Measurements from ENCODE around the gene ATP13A2. TPM values are rescaled to one million over a fixed set of nuclear protein-coding genes. Genes with fewer than 3 reads are reported as not detected.

Gene ATP13A2
- total RNA-seq, 4 donors from 2014 or later, result 17.9 to 37.0 (median 26.8) TPM

- no peak for DNase-seq
- no peak overlapping the region for H3K4me3 ChIP-seq
- peaks cover 0 to 50% of the 10 kb centered on the region in 2 donors for H3K36me3 ChIP-seq
- H3K4me1 ChIP-seq, result peaks cover 0 to under 1% of the 10 kb centered on the region in 2 donors
- H3K9me3 ChIP-seq, result no peaks in the 10 kb centered on the region
- intact Hi-C loops (cut with DNase I; ENCODE audit: low total_unique reads), result no loop called here
- no peak for ATAC-seq
- TF ChIP-seq POLR2A (IDR thresholded peaks at IDR 0.05) (no peak), CTCF (IDR thresholded peaks at IDR 0.05 in 4 of 5, conservative IDR thresholded peaks at IDR 0.05 in 1 of 5) (no peak)
- in situ Hi-C loops (cut with MboI; ENCODE audit: low sequenced_read_pairs in 4 of 4), result no loop called here
- no peaks in the 10 kb centered on the region for H3K27me3 ChIP-seq
- H3K27ac ChIP-seq, result no peak overlapping the region
Measured at GRCh38 chr1:17017435-17017834, 5.7 kb upstream of the ATP13A2 start.

- Histone ChIP-seq H3K9me3 (no peaks in the 10 kb centered on the region), H3K27ac (no peak overlapping the region), H3K27me3 (no peaks in the 10 kb centered on the region), H3K36me3 (peaks cover 0 to 39% of the 10 kb centered on the region in 2 donors), H3K4me3 (no peak overlapping the region), H3K4me1 (peaks cover 0 to 4% of the 10 kb centered on the region in 2 donors)
- TF ChIP-seq POLR2A (IDR thresholded peaks at IDR 0.05), result no peak
- TF ChIP-seq CTCF (IDR thresholded peaks at IDR 0.05 in 4 of 5, conservative IDR thresholded peaks at IDR 0.05 in 1 of 5), result no peak
- ATAC-seq, result no peak
- DNase-seq, result no peak
- in situ Hi-C loops (cut with MboI; ENCODE audit: low sequenced_read_pairs in 4 of 4) (no loop called here), intact Hi-C loops (cut with DNase I; ENCODE audit: low total_unique reads) (no loop called here)
Measured at GRCh38 chr1:17016317-17016661, 4.6 kb upstream of the ATP13A2 start.

GRCh38 chr1:17014671-17015567 is 3.2 kb upstream of the ATP13A2 start:
- DNase-seq (no peak), ATAC-seq (no peak)
- TF ChIP-seq CTCF (IDR thresholded peaks at IDR 0.05 in 4 of 5, conservative IDR thresholded peaks at IDR 0.05 in 1 of 5) (no peak), POLR2A (IDR thresholded peaks at IDR 0.05) (no peak)
- Histone ChIP-seq H3K36me3 (peaks cover 0 to 25% of the 10 kb centered on the region in 2 donors), H3K4me3 (no peak overlapping the region), H3K9me3 (no peaks in the 10 kb centered on the region), H3K27me3 (no peaks in the 10 kb centered on the region), H3K27ac (no peak overlapping the region), H3K4me1 (peaks cover 11 to 15% of the 10 kb centered on the region in 2 donors)
- intact Hi-C loops (cut with DNase I; ENCODE audit: low total_unique reads), result loop anchor here (5.0 kb wide), 1 partner anchor 37 kb away; the partner anchor contains the start of gene SDHB
- in situ Hi-C loops (cut with MboI; ENCODE audit: low sequenced_read_pairs in 4 of 4), result no loop called here

GRCh38 chr1:17013491-17014320 is 2.0 kb upstream of the ATP13A2 start:
- intact Hi-C loops (cut with DNase I; ENCODE audit: low total_unique reads), result loop anchor here (5.0 kb wide), 1 partner anchor 39 kb away; the partner anchor contains the start of gene SDHB
- ATAC-seq (no peak), DNase-seq (no peak)

More at GRCh38 chr1:17013491-17014320, 2.0 kb upstream of the ATP13A2 start:
- no peaks in the 10 kb centered on the region for H3K27me3 ChIP-seq
- peaks cover 0 to 13% of the 10 kb centered on the region in 2 donors for H3K36me3 ChIP-seq
- in situ Hi-C loops (cut with MboI; ENCODE audit: low sequenced_read_pairs in 4 of 4), result no loop called here
- H3K9me3 ChIP-seq, result no peaks in the 10 kb centered on the region
- no peak overlapping the region for H3K4me3 ChIP-seq
- TF ChIP-seq CTCF (IDR thresholded peaks at IDR 0.05 in 4 of 5, conservative IDR thresholded peaks at IDR 0.05 in 1 of 5) (no peak), POLR2A (IDR thresholded peaks at IDR 0.05) (no peak)
- H3K4me1 ChIP-seq, result peaks cover 11 to 25% of the 10 kb centered on the region in 2 donors
- no peak overlapping the region for H3K27ac ChIP-seq
